ENCODE results near the gene SLC13A3.
"Not testable (repeated sequence)": the region's sequence is repeated elsewhere in the genome, so short reads cannot be mapped to it uniquely, and the experiment has no call there.

Gene SLC13A3

GRCh38 chr20:46681032-46681854, 30.0 kb upstream of the SLC13A3 start:
- DNase-seq, result no peak

DNA sequence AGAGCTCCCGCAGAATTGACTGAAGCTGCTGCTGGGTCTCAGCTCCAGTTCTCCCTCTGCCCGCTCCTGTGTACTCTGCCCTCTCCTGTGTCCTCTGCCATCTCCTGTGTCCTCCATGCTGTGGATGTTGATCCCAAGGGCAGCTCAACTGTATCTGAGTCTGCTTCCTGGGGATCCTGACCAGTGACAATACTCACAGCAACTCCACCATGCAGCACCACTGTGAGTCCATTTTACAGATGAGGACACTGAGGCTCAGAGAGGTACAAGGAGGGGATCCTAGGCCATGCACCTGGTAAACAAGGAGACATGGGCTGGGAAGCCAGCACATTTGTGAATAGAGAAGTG, 29.4 kb upstream of the SLC13A3 start:
- DNase-seq, result no peak

DNA sequence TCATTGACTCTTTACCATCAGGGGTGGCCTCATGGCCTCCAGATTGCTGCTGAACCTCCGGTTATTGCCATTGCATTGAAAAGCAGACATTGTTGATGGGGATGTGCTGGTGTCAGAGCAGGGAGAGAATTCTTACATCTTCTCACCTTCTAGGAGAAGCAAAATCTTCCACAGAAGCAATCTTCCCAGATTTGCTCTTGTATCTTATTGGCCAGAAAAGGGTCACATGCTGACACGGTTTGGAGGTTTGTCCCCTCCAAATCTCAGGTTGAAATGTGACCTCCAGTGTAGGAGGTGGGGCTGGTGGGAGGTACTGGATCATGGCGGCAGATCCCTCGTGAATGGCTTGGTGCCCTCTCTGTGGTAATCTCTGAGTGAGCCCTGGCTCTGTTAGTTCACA, 27.3 kb upstream of the SLC13A3 start:
- no peak for DNase-seq

DNA sequence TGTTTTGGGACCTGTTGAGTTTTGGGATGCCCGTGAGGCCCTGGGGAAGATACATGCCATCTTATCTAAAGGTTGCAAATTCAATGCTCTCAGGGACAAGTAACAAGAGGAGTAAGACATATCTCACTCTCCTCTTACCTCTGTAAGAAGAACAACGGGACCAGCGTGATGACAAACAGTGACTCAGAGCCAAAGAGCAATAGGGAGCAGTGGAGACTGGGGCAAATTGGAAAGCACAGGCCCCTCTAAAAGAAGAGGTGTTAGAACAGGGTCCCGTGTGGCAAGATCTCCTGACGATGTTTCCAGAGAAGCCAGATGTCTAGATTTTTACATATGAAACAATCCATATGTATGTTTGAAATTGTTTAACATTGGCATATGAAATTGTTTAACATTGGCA, 26.3 kb upstream of the SLC13A3 start:
- no peak for DNase-seq

- DNase-seq, result not testable (repeated sequence)
Measured at GRCh38 chr20:46676649-46677316, 25.5 kb upstream of the SLC13A3 start.

- no peak for DNase-seq
Measured at GRCh38 chr20:46674253-46675083, 23.2 kb upstream of the SLC13A3 start.

- no peak for DNase-seq
Measured at GRCh38 chr20:46673394-46674252, 22.4 kb upstream of the SLC13A3 start.

- DNase-seq, result no peak
Measured at GRCh38 chr20:46672543-46673148, 21.4 kb upstream of the SLC13A3 start.

- DNase-seq, result no peak
Measured at GRCh38 chr20:46671866-46672542, 20.7 kb upstream of the SLC13A3 start.

GRCh38 chr20:46670585-46671584, 19.6 kb upstream of the SLC13A3 start:
- DNase-seq, result no peak

DNA sequence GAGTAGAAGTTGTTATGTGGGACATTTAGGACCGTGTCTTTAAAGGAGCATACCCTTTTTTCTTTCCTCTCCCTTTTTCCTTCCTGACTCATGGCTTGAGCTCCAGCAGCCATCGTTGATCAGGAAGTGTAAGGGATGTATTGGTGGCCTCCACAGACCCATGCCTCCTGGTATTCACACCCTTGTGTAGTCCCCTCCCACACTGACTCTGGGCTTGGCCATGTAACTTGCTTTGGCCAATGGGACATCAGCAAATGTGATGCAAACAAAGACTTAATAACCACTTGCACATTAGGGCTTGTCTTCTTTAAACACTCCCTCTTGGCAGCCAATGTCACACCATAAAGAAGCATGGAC, 18.9 kb upstream of the SLC13A3 start:
- no peak for DNase-seq

DNA sequence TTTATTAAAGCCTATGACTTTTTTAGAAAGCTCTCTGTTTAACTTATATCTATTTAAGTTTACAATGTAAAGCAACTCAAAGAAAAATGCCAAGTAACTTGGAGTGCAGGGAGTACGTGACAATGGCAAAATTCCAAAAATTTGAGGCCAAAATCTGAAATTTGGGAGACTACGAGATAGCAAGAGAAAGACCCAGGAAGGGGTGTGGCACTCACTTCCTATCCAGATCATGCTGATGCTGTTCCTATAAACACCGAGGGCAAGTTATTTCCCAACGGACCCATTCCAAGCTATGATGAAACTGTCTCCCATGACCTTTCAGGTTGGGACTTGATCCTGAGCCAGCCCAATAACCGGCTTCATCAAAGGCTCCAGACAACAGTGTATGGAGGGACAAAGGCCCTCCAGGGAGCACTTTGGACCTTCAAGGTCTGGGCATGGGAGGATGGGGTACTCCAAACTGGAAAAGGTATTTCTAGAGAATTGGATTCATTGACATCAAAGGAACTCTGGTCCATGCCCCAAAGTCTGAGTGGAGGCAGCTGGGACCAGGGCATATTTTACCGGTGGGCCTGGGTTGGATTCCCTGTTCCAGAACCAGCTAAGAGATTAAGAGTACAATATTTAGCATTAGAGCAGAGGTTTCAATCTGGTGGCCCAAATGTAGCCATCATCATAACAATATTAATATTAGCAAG, 15.7 kb upstream of the SLC13A3 start:
- DNase-seq, result no peak

DNA sequence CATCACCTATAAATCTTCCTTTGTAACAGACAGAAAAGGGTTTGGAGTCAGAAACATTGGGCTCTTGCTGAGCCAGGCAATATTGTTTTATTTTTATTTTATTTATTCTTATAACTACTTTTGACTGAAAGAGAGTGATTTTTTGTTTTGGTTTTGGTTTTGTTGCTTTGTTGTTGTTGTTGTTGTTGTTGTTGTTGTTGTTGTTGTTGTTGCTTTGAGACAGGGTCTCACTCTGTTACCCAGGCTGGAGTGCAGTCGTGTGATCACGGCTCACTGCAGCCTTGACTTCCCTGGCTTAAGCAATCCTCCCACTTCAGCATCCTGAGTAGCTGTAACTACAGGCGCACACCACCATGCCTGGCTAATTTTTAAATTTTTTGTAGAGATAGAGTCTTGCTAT, 15.0 kb upstream of the SLC13A3 start:
- DNase-seq, result no peak

GRCh38 chr20:46665602-46666001, 14.3 kb upstream of the SLC13A3 start:
- DNase-seq, result no peak

DNA sequence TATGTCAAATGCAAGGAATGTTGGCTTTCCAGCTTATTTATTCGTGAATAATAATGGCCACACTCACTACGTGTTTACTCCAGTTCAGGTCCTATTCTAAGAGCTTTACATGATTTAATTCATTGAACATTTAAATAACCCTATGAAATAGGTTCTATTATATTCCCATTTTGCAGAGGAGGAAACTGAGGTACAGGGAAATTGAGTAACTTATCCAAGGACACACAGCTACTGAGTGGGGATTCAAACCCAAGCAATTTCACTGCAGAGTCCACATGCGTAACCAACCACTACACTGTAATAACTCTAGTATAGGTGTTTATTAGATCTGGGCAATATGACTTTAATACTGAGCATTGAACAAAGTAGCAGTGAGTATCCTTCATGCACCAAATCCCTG, 12.3 kb upstream of the SLC13A3 start:
- no peak for DNase-seq

DNA sequence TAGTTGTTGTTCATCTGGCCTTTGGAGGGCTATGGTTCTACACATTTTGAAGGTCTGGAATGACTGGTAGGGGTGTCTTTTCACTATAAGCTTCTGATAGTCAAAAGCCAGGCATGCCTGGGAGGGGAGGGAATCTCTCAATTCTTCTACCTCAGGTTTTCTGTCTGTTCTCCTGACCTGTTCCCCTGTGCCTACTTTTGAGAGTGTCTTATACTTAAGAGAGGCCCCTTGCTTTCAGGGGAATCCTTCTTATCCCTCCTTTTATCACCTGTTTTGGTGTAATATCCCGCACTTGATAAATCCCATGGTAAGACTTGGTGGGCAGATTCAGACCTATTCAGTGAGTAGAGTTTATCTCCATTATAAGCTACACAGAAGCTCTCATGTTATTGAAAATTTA, 10.4 kb upstream of the SLC13A3 start:
- no peak for DNase-seq

DNA sequence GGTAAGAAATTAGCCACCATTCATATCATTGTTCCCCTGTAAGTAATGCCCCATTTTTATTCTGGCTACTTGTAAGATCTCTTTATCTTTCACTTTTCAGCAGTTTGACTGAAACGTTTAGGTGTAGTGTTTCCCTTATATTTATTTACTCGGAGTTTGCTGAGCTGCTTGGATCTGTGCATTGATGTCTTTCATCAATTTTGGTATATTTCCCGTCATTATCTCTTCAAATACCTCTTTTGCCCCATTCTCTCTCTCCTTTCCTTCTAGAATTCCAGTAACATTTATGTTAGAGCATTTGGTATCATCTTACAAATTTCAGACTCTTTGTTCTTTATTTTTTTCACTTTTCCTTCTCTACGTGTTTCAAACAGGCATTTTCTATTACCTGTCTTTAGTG, 9.2 kb upstream of the SLC13A3 start:
- no peak for DNase-seq

DNA sequence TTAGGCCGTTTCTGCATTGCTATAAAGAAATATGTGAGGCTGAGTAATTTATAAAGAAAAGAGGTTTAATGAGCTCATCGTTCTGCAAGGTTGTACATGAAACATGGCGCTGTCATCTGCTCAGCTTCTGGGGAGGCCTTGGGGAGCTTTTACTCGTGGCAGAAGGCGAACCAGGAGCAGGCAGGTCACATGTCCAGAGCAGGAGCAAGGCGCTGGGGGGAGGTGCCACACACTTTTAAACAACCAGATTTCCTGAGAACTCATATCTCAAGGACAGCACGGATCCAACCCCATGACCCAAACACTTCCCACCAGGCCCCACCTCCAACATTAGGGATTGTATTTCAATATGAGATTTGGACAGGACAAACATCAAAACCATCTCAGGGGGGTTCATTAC, 6.4 kb upstream of the SLC13A3 start:
- DNase-seq, result no peak

GRCh38 chr20:46657137-46657536, 5.9 kb upstream of the SLC13A3 start:
- DNase-seq, result no peak

DNA sequence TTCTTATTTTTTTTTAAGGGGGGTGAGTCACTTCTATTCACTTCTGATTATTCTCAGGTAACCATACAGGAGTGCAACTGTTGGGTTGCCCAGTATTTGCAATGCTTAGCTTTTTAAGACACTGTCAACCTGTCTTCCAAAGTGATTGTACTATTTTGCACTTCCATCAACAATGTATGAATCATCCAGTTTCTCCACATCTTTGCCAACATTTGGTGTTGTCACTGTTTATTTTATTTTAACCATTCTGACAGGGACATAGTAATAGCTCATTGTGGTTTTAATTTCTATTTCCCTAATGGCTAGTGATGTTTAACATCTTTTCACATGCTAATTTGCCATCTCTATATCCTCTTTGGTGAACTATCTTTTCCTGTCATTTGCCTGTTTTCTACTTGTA, 1.4 kb upstream of the SLC13A3 start:
- DNase-seq, result no peak

Measured in activated gamma-delta T cell (primary cell).